Brain microvascular endothelial cell (primary cell): Measurements from ENCODE around the gene SYT11.
"Not testable (repeated sequence)": the region's sequence is repeated elsewhere in the genome, so short reads cannot be mapped to it uniquely, and the experiment has no call there.

Experiments
- DNase-seq: peaks from one replicate; pipeline ENCODE4 v3.0.0-alpha.2; 2020
- H3K27ac ChIP-seq: fragments of 250-450 bp; sonication (Bioruptor Pico); 2 replicates; pipeline ENCODE4 v1.5.1; 2020; ENCODE audit warnings: mild to moderate bottlenecking, moderate library complexity
- H3K27me3 ChIP-seq: fragments of 250-450 bp; sonication (Bioruptor Pico); replicated peaks from 2 replicates; pipeline ENCODE4 v1.5.1; 2020; ENCODE audit warnings: mild to moderate bottlenecking
- H3K36me3 ChIP-seq: fragments of 250-450 bp; sonication (Bioruptor Pico); replicated peaks from 2 replicates; pipeline ENCODE4 v1.5.1; 2020; ENCODE audit warnings: mild to moderate bottlenecking
- H3K4me3 ChIP-seq: 2 replicates; pipeline ENCODE4 v1.5.1; 2011; ENCODE audit warnings: low read depth, mild to moderate bottlenecking, control low read depth, low read length, moderate library complexity
- in situ Hi-C: cut with HindIII; loops from 2 replicates; pipeline ENCODE4 v1.10.0; 2017; ENCODE audit warnings: low sequenced_read_pairs, low pct_ligation_motif_present
- TF ChIP-seq, protein P1 (sequence below): IDR thresholded peaks from 2 replicates; pipeline ENCODE4 v1.5.1; 2011; ENCODE audit warnings: low read depth, mild to moderate bottlenecking, moderate library complexity, low read length, control low read depth, inconsistent platforms; ENCODE audit errors: missing control alignments

The SYT11 gene

DNA sequence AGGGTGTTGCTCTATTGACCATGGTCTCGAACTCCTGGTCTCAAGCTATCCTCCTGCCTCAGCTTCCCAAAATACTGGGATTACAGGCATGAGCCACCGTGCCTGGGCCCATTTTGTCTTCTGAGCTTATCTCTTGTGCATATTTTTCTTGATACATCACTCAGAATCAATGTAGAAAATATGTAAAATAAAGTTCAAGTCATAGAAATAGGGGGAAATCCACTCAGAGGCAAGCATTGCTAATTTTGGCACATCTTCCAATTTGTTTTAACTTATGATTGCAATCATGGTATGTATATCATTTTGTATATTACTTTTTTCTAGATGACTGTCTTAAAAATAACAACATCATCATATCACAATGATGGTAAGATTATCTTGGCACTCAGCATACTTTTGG lies 30.2 kb downstream of the SYT11 start:
- H3K27me3 ChIP-seq: no peaks in the 10 kb centered on the region
- no peaks in the 10 kb centered on the region for H3K36me3 ChIP-seq
- DNase-seq: peak; percentile 69
- no peak overlapping the region for H3K4me3 ChIP-seq
- in situ Hi-C loops: no loop called here
- TF ChIP-seq, protein P1, sequence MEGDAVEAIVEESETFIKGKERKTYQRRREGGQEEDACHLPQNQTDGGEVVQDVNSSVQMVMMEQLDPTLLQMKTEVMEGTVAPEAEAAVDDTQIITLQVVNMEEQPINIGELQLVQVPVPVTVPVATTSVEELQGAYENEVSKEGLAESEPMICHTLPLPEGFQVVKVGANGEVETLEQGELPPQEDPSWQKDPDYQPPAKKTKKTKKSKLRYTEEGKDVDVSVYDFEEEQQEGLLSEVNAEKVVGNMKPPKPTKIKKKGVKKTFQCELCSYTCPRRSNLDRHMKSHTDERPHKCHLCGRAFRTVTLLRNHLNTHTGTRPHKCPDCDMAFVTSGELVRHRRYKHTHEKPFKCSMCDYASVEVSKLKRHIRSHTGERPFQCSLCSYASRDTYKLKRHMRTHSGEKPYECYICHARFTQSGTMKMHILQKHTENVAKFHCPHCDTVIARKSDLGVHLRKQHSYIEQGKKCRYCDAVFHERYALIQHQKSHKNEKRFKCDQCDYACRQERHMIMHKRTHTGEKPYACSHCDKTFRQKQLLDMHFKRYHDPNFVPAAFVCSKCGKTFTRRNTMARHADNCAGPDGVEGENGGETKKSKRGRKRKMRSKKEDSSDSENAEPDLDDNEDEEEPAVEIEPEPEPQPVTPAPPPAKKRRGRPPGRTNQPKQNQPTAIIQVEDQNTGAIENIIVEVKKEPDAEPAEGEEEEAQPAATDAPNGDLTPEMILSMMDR: no peak
- peak overlapping the region; percentile 10 for H3K27ac ChIP-seq

DNA sequence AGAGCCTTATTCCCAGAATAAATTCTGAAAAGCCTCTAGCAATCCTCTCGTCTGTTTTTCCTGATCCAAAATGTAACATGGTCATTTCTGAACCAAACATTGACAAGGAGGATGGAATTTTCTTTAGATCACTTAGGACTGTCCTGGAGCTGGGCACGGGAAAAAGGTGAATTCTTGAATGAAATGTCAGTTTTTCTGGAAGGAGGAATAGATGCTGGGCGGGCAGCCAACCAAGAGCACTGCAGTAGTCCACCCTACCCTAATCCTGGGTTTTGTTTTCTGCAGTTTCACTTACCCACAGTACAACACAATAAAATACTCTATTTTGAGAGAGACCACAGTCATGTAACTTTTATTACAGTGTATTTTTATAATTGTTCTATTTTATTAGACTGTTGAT lies 30.9 kb downstream of the SYT11 start:
- Histone ChIP-seq H3K4me3 (no peak overlapping the region), H3K27ac (peak overlapping the region; percentile 10), H3K36me3 (no peaks in the 10 kb centered on the region), H3K27me3 (no peaks in the 10 kb centered on the region)
- TF ChIP-seq, protein P1: no peak
- in situ Hi-C loops: no loop called here
- no peak for DNase-seq

DNA sequence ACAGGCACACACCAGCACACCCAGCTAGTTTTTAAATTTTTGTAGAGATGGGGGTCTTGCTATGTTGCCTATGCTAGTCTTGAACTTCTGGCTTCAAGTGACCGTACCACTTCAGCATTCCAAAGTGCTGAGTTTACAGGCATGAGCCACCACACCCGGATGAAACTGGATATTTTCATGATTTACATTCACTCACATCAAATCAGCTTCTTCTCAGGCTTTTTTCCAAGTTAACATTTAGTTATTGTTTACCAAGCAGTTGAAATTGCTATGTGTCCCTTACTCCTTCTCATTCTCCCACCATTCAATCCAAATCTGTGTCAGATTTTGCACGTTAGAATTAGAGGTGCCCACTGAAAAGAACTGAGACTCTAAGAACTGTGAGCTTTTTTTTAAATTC lies 33.4 kb downstream of the SYT11 start:
- H3K36me3 ChIP-seq: peaks cover 13% of the 10 kb centered on the region
- TF ChIP-seq, protein P1: no peak
- no peak overlapping the region for H3K4me3 ChIP-seq
- H3K27me3 ChIP-seq: no peaks in the 10 kb centered on the region
- DNase-seq: peak; percentile 65
- in situ Hi-C loops: no loop called here
- H3K27ac ChIP-seq: peak overlapping the region; percentile 79

DNA sequence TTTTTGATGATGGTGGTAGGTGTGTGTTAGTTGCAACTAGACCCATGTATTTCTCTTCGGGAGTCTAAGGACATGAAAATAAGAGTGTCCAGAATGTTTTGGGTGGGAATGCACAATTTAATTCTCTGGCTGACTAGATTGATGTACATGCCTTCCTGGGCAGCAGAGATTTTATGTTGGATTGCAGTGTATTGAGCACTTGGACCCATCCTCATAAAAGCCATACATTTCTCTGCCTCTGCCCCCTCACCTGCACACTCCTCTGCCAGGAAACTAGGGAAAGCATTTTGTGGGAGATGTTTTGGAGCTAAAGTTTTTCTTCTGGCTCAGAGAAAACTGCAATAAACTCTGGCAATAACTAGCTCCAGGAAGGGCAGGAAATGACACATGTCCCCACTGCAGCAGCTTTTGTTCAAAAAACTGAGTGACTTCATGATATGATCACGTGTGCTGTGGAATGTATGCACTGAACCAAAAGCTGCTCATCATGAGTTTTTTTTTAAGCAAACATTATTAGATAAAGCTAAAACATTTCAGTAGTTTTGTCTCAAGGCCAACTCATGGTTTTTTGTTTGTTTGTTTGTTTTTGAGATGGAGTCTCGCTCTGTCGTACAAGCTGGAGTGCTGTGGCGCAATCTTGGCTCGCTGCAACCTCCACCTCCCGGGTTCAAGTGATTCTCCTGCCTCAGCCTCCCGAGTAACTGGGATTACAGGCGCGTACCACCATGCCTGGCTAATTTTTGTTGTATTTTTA lies 34.2 kb downstream of the SYT11 start:
- no peaks in the 10 kb centered on the region for H3K27me3 ChIP-seq
- peak overlapping the region; percentile 4 for H3K4me3 ChIP-seq
- peak; percentile 84 for DNase-seq
- TF ChIP-seq, protein P1: no peak
- peaks cover 14% of the 10 kb centered on the region for H3K36me3 ChIP-seq
- peak overlapping the region; percentile 79 for H3K27ac ChIP-seq
- in situ Hi-C loops: no loop called here

DNA sequence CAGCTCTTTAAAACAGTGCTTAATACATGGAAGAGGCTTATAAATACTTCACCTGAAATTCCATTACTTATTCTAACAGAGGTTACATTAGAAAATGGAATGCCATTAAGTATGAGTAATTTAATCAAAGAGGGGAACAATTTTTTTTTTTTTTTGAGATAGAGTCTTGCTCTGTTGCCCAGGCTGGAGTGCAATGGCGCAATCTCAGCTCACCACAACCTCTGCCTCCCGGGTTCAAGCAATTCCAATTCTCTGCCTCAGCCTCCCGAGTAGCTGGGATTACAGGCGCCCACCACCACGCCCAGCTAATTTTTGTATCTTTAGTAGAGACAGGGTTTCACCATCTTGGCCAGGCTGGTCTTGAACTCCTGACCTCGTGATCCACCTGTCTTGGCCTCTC lies 36.2 kb downstream of the SYT11 start:
- in situ Hi-C loops, DNase-seq, H3K27me3 ChIP-seq, H3K4me3 ChIP-seq, H3K27ac ChIP-seq: not testable (repeated sequence)
- H3K36me3 ChIP-seq: peaks cover 33% of the 10 kb centered on the region

DNA sequence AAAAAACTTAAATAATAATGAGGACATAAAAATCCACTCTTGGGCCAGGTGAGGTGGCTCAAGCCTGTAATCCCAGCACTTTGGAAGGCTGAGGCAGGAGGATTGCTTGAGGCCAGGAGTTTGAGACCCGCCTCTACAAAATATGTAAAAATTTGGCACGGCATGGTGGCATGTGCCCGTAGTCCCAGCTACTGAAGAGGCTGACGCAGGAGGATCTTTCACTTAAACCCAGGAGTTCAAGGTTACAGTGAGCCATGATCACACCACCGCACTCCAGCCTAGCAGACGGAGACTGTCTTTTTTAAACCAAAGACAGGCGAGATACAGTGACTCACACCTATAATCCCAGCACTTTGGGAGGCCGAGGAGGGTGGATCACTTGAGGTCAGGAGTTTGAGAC lies 37.1 kb downstream of the SYT11 start:
- H3K27ac ChIP-seq, in situ Hi-C loops, H3K27me3 ChIP-seq, H3K4me3 ChIP-seq, DNase-seq: not testable (repeated sequence)
- peaks cover 42% of the 10 kb centered on the region for H3K36me3 ChIP-seq

DNA sequence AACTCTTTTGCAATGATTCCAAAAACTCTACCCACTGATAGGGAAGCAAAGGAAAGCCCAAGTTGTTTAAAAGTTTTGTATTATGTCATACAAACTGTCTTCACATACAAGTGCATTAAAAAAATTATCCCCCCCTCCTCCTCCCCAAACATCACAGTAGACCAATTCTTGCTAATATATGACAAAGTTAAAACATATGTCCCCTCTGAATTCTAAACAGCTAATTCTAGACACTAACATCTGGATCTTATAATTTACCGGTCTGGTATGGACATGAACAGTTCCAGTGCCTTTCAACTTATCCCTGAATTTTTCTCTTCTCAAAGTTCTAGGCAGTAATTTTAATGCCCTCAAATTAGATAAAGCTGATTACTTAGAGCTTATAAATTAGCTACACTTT lies 38.4 kb downstream of the SYT11 start:
- DNase-seq: no peak
- Histone ChIP-seq H3K4me3 (no peak overlapping the region), H3K27ac (no peak overlapping the region), H3K36me3 (peaks cover 49% of the 10 kb centered on the region), H3K27me3 (no peaks in the 10 kb centered on the region)
- TF ChIP-seq, protein P1: no peak
- in situ Hi-C loops: no loop called here
